Tibial nerve (tissue), 4 donors: ENCODE results near the gene TRIM8. TPM values are rescaled to one million over a fixed set of nuclear protein-coding genes. Genes with fewer than 3 reads are reported as not detected.

ENCODE experiments used
- DNase-seq, 2 donors: peaks; one replicate each; pipeline ENCODE4 v3.0.0-alpha.2; 2019; ENCODE audit warnings: low spot score in 2 of 2
- H3K27ac ChIP-seq, 4 donors: fragments of 200-600 bp; sonication (generic) in 3 of 4; one replicate each; pipeline ENCODE4 v1.5.1; 2017 to 2019; ENCODE audit warnings: mild to moderate bottlenecking in 1 of 4
- H3K27me3 ChIP-seq, 2 donors: fragments of 200-600 bp; sonication (generic) in 1 of 2; one replicate each; pipeline versions ENCODE4 v1.5.1 to v1.6.0; 2017 to 2019
- H3K36me3 ChIP-seq, 3 donors: fragments of 200-600 bp; sonication (generic); one replicate each; pipeline ENCODE4 v1.5.1; 2018 to 2019
- H3K4me1 ChIP-seq, 4 donors: fragments of 200-600 bp; sonication (generic) in 3 of 4; one replicate each; pipeline ENCODE4 v1.5.1; 2017 to 2019
- H3K4me3 ChIP-seq, 4 donors: fragments of 200-600 bp; sonication (generic) in 3 of 4; one replicate each; pipeline ENCODE4 v1.5.1; 2017 to 2019; ENCODE audit warnings: mild to moderate bottlenecking in 1 of 4, moderate library complexity in 1 of 4
- H3K9me3 ChIP-seq, 4 donors: fragments of 200-600 bp; sonication (generic) in 3 of 4; one replicate each; pipeline ENCODE4 v1.5.1; 2017 to 2019
- EP300 ChIP-seq, 2 donors: sonication (generic); formaldehyde crosslinking; IDR thresholded peaks; one replicate each; pipeline ENCODE4 v1.6.1; 2017; ENCODE audit warnings: antibody characterized with exemption in 2 of 2, mild to moderate bottlenecking in 1 of 2
- POLR2A ChIP-seq, 2 donors: fragments of 450-650 bp; IDR thresholded peaks; one replicate each; pipeline ENCODE4 v1.6.1; 2017; ENCODE audit warnings: antibody characterized with exemption in 2 of 2, mild to moderate bottlenecking in 2 of 2, moderate library complexity in 2 of 2
- WGBS, 2 donors: methylation state at CpG; one replicate each; pipeline ENCODE4 v1.1.5; 2018; 5-methylcytosine and 5-hydroxymethylcytosine counted together
- total RNA-seq, 4 donors: library from RNA; depleted of rRNA; stranded (reverse); fragments of >200 nt; gene quantifications; one replicate each; pipeline ENCODE4 v1.1.0, GENCODE V29; 2016
- TF ChIP-seq, protein P1 (sequence below), 5 experiments: fragments of 200-600 bp in 3 of 5; fragments of 450-650 bp in 2 of 5; sonication (generic) in 3 of 5; IDR thresholded peaks; one replicate each; pipeline ENCODE4 v1.5.1; 2016 to 2019; ENCODE audit warnings: antibody characterized with exemption in 5 of 5, mild to moderate bottlenecking in 3 of 5, moderate library complexity in 2 of 5

Gene TRIM8
- total RNA-seq, 4 donors from 2014 or later: 156 to 206 (median 157) TPM

- Histone ChIP-seq H3K4me1 (peaks cover 0 to 9% (median 0%) of the 10 kb centered on the region in 4 donors), H3K4me3 (no peak overlapping the region), H3K27ac (no peak overlapping the region), H3K27me3 (no peaks in the 10 kb centered on the region), H3K9me3 (no peaks in the 10 kb centered on the region), H3K36me3 (peaks cover 0 to 69% (median 0%) of the 10 kb centered on the region in 3 donors)
- DNase-seq: no peak
- 94% methylated on average over 3 of the region's 3 CpGs for WGBS, 2 donors
- TF ChIP-seq POLR2A (IDR thresholded peaks at IDR 0.05) (no peak), EP300 (IDR thresholded peaks at IDR 0.05) (no peak)
- TF ChIP-seq, protein P1, sequence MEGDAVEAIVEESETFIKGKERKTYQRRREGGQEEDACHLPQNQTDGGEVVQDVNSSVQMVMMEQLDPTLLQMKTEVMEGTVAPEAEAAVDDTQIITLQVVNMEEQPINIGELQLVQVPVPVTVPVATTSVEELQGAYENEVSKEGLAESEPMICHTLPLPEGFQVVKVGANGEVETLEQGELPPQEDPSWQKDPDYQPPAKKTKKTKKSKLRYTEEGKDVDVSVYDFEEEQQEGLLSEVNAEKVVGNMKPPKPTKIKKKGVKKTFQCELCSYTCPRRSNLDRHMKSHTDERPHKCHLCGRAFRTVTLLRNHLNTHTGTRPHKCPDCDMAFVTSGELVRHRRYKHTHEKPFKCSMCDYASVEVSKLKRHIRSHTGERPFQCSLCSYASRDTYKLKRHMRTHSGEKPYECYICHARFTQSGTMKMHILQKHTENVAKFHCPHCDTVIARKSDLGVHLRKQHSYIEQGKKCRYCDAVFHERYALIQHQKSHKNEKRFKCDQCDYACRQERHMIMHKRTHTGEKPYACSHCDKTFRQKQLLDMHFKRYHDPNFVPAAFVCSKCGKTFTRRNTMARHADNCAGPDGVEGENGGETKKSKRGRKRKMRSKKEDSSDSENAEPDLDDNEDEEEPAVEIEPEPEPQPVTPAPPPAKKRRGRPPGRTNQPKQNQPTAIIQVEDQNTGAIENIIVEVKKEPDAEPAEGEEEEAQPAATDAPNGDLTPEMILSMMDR (IDR thresholded peaks at IDR 0.05): no peak
Observed at GRCh38 chr10:102696736-102697135, 52.5 kb downstream of the TRIM8 start.

DNA sequence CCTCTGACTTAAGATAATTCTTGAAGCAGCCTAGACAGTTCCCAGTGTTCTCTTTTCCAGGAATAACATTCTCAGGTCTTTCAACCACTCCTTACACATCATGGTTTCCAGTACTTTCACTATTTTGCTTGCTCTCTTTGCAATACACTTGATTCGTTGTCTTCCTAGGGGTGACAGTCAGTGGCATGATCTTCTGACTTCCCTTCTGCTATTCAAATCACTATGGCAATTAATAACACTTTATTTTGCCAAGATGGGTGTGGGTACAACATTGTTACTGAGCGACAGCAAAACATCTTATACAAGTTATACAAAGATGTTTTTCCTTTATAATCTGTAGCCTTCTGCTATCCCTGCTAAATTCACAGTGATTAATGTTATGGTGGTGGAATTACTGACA lies 54.6 kb downstream of the TRIM8 start:
- WGBS, 2 donors: 53 to 60% methylated on average over 2 of the region's 2 CpGs
- peaks cover 0 to 53% (median 0%) of the 10 kb centered on the region in 3 donors for H3K36me3 ChIP-seq
- H3K4me1 ChIP-seq: peaks cover 0 to 9% (median 0%) of the 10 kb centered on the region in 4 donors
- H3K27me3 ChIP-seq: no peaks in the 10 kb centered on the region
- no peak for TF ChIP-seq EP300 (IDR thresholded peaks at IDR 0.05)
- TF ChIP-seq, protein P1 (IDR thresholded peaks at IDR 0.05): no peak
- no peak for TF ChIP-seq POLR2A (IDR thresholded peaks at IDR 0.05)
- H3K27ac ChIP-seq: no peak overlapping the region
- no peak for DNase-seq
- H3K9me3 ChIP-seq: no peaks in the 10 kb centered on the region
- H3K4me3 ChIP-seq: no peak overlapping the region

DNA sequence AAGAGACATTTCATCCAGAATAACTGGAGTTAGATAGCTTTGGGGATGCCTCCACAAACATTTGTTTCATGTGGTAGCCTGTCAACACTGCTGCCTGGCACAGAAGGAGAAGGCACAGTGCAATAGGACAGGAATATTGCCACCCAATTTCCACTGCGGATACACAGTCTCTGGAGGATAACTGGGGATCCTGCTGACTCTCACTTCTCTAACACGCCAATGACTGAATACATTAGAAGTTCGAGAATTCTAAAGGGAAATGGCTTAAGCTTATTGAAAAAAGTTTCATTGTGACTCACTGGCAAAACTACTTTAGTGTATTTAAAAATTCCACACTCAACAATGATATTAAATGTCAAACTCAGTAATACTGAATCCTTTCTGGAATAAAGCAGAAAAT lies 57.0 kb downstream of the TRIM8 start:
- H3K27ac ChIP-seq: no peak overlapping the region
- peaks cover 0 to 37% (median 0%) of the 10 kb centered on the region in 3 donors for H3K36me3 ChIP-seq
- H3K27me3 ChIP-seq: no peaks in the 10 kb centered on the region
- TF ChIP-seq POLR2A (IDR thresholded peaks at IDR 0.05): no peak
- no peak for TF ChIP-seq EP300 (IDR thresholded peaks at IDR 0.05)
- TF ChIP-seq, protein P1 (IDR thresholded peaks at IDR 0.05): no peak
- no peak for DNase-seq
- 46 to 49% methylated on average over 3 of the region's 3 CpGs for WGBS, 2 donors
- H3K4me3 ChIP-seq: no peak overlapping the region
- H3K4me1 ChIP-seq: peaks cover 0 to 28% (median 0%) of the 10 kb centered on the region in 4 donors
- H3K9me3 ChIP-seq: no peaks in the 10 kb centered on the region

GRCh38 chr10:102701796-102702195 lies 57.5 kb downstream of the TRIM8 start:
- DNase-seq: no peak
- Histone ChIP-seq H3K4me3 (no peak overlapping the region), H3K4me1 (peaks cover 0 to 32% (median 3%) of the 10 kb centered on the region in 4 donors), H3K27ac (no peak overlapping the region), H3K9me3 (no peaks in the 10 kb centered on the region), H3K27me3 (no peaks in the 10 kb centered on the region), H3K36me3 (peaks cover 0 to 32% (median 0%) of the 10 kb centered on the region in 3 donors)
- 97% methylated on average over 3 of the region's 3 CpGs for WGBS, 2 donors
- TF ChIP-seq, protein P1 (IDR thresholded peaks at IDR 0.05): no peak
- TF ChIP-seq EP300 (IDR thresholded peaks at IDR 0.05): no peak
- TF ChIP-seq POLR2A (IDR thresholded peaks at IDR 0.05): no peak

- Histone ChIP-seq H3K27me3 (no peaks in the 10 kb centered on the region), H3K4me3 (no peak overlapping the region), H3K36me3 (peaks cover 0 to 22% (median 0%) of the 10 kb centered on the region in 3 donors), H3K9me3 (no peaks in the 10 kb centered on the region), H3K27ac (no peak overlapping the region), H3K4me1 (peaks cover 0 to 41% (median 4%) of the 10 kb centered on the region in 4 donors)
- 57 to 68% methylated on average over 2 of the region's 2 CpGs for WGBS, 2 donors
- DNase-seq: no peak
- no peak for TF ChIP-seq EP300 (IDR thresholded peaks at IDR 0.05)
- TF ChIP-seq POLR2A (IDR thresholded peaks at IDR 0.05): no peak
- TF ChIP-seq, protein P1 (IDR thresholded peaks at IDR 0.05): no peak
Observed at GRCh38 chr10:102702742-102703141, 58.5 kb downstream of the TRIM8 start.
